Adrenal gland (tissue), 12 donors: ENCODE results near the gene DOCK10. TPM values are rescaled to one million over a fixed set of nuclear protein-coding genes. Genes with fewer than 3 reads are reported as not detected.

Experiments used
- DNase-seq, 7 donors: peaks; one replicate each; pipeline ENCODE4 v3.0.0-alpha.2; 2019 to 2020
- H3K27ac ChIP-seq, 5 donors: fragments of 200-600 bp; sonication (generic) in 4 of 5; 1 replicate in 3 of 5; 2 replicates in 2 of 5; pipeline versions ENCODE4 v1.5.1 to v1.8.0; 2016 to 2020; ENCODE audit warnings: mild to moderate bottlenecking in 1 of 5
- H3K27me3 ChIP-seq: fragments of 200-600 bp; 2 replicates; pipeline ENCODE4 v1.8.0; 2021
- H3K36me3 ChIP-seq, 2 donors: fragments of 200-600 bp; replicated peaks in 1 of 2; 1 replicate in 1 of 2; 2 replicates in 1 of 2; pipeline versions ENCODE4 v1.5.1 to v1.8.0; 2018 to 2022
- H3K4me1 ChIP-seq, 2 donors: fragments of 200-600 bp; replicated peaks in 1 of 2; 1 replicate in 1 of 2; 2 replicates in 1 of 2; pipeline versions ENCODE4 v1.5.1 to v1.8.0; 2018 to 2021
- H3K4me3 ChIP-seq, 4 donors: fragments of 200-600 bp; sonication (generic) in 3 of 4; one replicate each; pipeline ENCODE4 v1.5.1; 2016 to 2018
- H3K9me3 ChIP-seq, 3 donors: fragments of 200-600 bp; sonication (generic) in 1 of 3; replicated peaks in 1 of 3; 1 replicate in 2 of 3; 2 replicates in 1 of 3; pipeline versions ENCODE4 v1.5.1 to v1.8.0; 2016 to 2021
- CTCF ChIP-seq, 6 experiments: fragments of 450-650 bp in 4 of 6; fragments of 200-600 bp in 2 of 6; sonication (generic) in 1 of 6; IDR thresholded peaks; 1 replicate in 5 of 6; 2 replicates in 1 of 6; pipeline versions ENCODE4 v1.5.1 to v1.8.0; 2016 to 2021; ENCODE audit warnings: antibody characterized with exemption in 6 of 6, mild to moderate bottlenecking in 2 of 6, moderate library complexity in 1 of 6
- POLR2A ChIP-seq, 2 donors: fragments of 450-650 bp; IDR thresholded peaks; one replicate each; pipeline ENCODE4 v1.6.1; 2017; ENCODE audit warnings: antibody characterized with exemption in 2 of 2, mild to moderate bottlenecking in 2 of 2, moderate library complexity in 1 of 2
- WGBS, 4 donors: extraction: QIAGEN DNeasy Blood & Tissue Kit in 2 of 4; methylation state at CpG; one replicate each; pipeline versions ENCODE4 v1.1.5 to v1.1.7; 2013 to 2017; 5-methylcytosine and 5-hydroxymethylcytosine counted together
- intact Hi-C, 2 donors: fragments of 100-400 bp; cut with DNase I; formaldehyde crosslinking; loops; one replicate each; pipeline versions ENCODE4 v1.14.1 to v1.15.0; 2022 to 2023
- polyA plus RNA-seq, 3 donors: library from polyadenylated mRNA; stranded (reverse); fragments of 200-250 nt in 2 of 3; fragments of 350-450 nt in 1 of 3; fragmentation: Illumina TruSeq in 1 of 3; extraction: RNeasy Lipid Tissue Mini Kit (QIAGEN cat#74804) in 1 of 3; gene quantifications; one replicate each; pipeline ENCODE4 v1.2.3, GENCODE V29; 2013 to 2014
- total RNA-seq, 9 donors: library from RNA; depleted of rRNA in 4 of 9; stranded (reverse); fragments of >200 nt in 4 of 9; fragments of 120-200 nt in 1 of 9; fragmentation: NEBNext Ultra II Directional in 1 of 9; extraction: Animal tissue kit (Norgen Biotek cat#: 25700) in 1 of 9; gene quantifications; one replicate each; pipeline versions ENCODE4 v1.1.0 to v1.2.4, GENCODE V29; 2013 to 2023
- donor health status: healthy with polysubstance abuse.
- donor health status: Bipolar disorder and iron deficiency.
- donor health status: DM: yes; HTN: yes; CAD: no.
- donor health status: DM: no; HTN: no; CAD: no.
- donor health status: DM: no; HTN: no; CAD: no.
- donor health status: DM: yes; HTN: yes; CAD: no.

DOCK10 gene
- total and polyA plus RNA-seq, 12 donors, result 6.2 to 40.8 (median 20.0) TPM

GRCh38 chr2:224875153-224875552 lies 167.1 kb downstream of the DOCK10 start:
- no peaks in the 10 kb centered on the region for H3K4me1 ChIP-seq
- 96 to 100% (median 100%) methylated on average over 1 of the region's 1 CpG for WGBS, 4 donors
- H3K9me3 ChIP-seq, result peaks cover 0 to 4% (median 0%) of the 10 kb centered on the region in 3 donors
- no peaks in the 10 kb centered on the region for H3K27me3 ChIP-seq
- H3K4me3 ChIP-seq, result no peak overlapping the region
- DNase-seq, result no peak
- intact Hi-C loops, result no loop called here
- TF ChIP-seq POLR2A (IDR thresholded peaks at IDR 0.05) (no peak), CTCF (IDR thresholded peaks at IDR 0.05) (no peak)
- H3K36me3 ChIP-seq, result no peaks in the 10 kb centered on the region
- H3K27ac ChIP-seq, result no peak overlapping the region

- intact Hi-C loops, result no loop called here
- DNase-seq, result no peak
- H3K36me3 ChIP-seq, result no peaks in the 10 kb centered on the region
These were observed 170.5 kb downstream of the DOCK10 start for GRCh38 chr2:224871813-224872212.

GRCh38 chr2:224870341-224870740 lies 171.9 kb downstream of the DOCK10 start:
- Histone ChIP-seq H3K27me3 (no peaks in the 10 kb centered on the region), H3K9me3 (no peaks in the 10 kb centered on the region), H3K4me3 (no peak overlapping the region), H3K27ac (no peak overlapping the region), H3K36me3 (no peaks in the 10 kb centered on the region), H3K4me1 (no peaks in the 10 kb centered on the region)
- no peak for DNase-seq
- intact Hi-C loops, result no loop called here
- no peak for TF ChIP-seq CTCF (IDR thresholded peaks at IDR 0.05)
- no peak for TF ChIP-seq POLR2A (IDR thresholded peaks at IDR 0.05)

More at GRCh38 chr2:224871813-224872212, 170.5 kb downstream of the DOCK10 start:
- 40 to 53% (median 45%) methylated on average over 1 of the region's 1 CpG for WGBS, 4 donors
- no peaks in the 10 kb centered on the region for H3K4me1 ChIP-seq
- H3K27ac ChIP-seq, result no peak overlapping the region
- H3K27me3 ChIP-seq, result no peaks in the 10 kb centered on the region
- no peak overlapping the region for H3K4me3 ChIP-seq
- no peaks in the 10 kb centered on the region for H3K9me3 ChIP-seq
- no peak for TF ChIP-seq CTCF (IDR thresholded peaks at IDR 0.05)

GRCh38 chr2:224869601-224870233 lies 172.6 kb downstream of the DOCK10 start:
- no peaks in the 10 kb centered on the region for H3K36me3 ChIP-seq
- DNase-seq, result no peak
- no peak overlapping the region for H3K27ac ChIP-seq
- intact Hi-C loops, result no loop called here
- H3K27me3 ChIP-seq, result no peaks in the 10 kb centered on the region
- TF ChIP-seq CTCF (IDR thresholded peaks at IDR 0.05) (no peak), POLR2A (IDR thresholded peaks at IDR 0.05) (no peak)
- no peaks in the 10 kb centered on the region for H3K9me3 ChIP-seq
- 73 to 82% (median 80%) methylated on average over 3 of the region's 3 CpGs for WGBS, 4 donors
- no peaks in the 10 kb centered on the region for H3K4me1 ChIP-seq
- no peak overlapping the region for H3K4me3 ChIP-seq
